DND-41 (cell line): ENCODE results near the gene CFAP20DC.

ENCODE experiments used
- EZH2 ChIP-seq: IDR thresholded peaks from 3 replicates; pipeline ENCODE4 v1.6.1; 2012; ENCODE audit warnings: borderline replicate concordance, low read depth, mild to moderate bottlenecking, moderate library complexity, low read length, inconsistent platforms; ENCODE audit not compliant: severe bottlenecking
- TF ChIP-seq, protein P1 (sequence below): IDR thresholded peaks from 2 replicates; pipeline ENCODE4 v1.5.1; 2012; ENCODE audit warnings: borderline replicate concordance, low read length, moderate library complexity, mild to moderate bottlenecking; ENCODE audit not compliant: poor library complexity, severe bottlenecking; ENCODE audit errors: extremely low read depth

DNA sequence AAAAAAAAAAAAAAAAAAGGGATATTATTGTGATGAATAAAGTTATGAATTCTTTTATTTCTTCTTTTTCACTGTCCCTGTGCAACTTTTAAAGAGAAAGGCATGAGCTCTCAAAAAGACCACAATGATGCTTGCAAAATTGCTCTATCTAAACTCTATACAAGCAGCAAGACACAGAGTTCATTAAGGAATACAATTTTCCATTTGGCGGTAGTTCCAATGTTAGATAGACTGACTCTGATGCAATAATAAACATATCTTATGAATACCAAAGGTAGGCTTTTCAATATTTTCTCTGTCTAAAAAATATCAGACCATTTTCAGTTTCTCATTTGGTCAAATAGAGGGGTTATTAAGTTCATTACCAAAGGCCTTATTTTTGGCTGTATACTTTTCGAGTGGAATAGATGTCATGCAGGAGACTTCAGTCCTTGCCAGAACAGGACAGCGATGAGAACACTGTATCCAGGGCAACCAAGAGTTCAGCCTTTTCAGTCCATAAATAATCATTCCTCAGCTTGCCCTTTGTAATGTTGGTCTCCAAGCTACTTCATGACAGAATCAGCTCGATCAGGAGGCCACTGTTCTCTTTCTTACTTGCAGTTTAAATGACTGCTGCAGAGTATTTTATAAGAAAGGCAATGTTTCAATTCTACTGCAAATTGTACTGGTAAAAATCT is 220.4 kb downstream of the CFAP20DC start:
- TF ChIP-seq, protein P1, sequence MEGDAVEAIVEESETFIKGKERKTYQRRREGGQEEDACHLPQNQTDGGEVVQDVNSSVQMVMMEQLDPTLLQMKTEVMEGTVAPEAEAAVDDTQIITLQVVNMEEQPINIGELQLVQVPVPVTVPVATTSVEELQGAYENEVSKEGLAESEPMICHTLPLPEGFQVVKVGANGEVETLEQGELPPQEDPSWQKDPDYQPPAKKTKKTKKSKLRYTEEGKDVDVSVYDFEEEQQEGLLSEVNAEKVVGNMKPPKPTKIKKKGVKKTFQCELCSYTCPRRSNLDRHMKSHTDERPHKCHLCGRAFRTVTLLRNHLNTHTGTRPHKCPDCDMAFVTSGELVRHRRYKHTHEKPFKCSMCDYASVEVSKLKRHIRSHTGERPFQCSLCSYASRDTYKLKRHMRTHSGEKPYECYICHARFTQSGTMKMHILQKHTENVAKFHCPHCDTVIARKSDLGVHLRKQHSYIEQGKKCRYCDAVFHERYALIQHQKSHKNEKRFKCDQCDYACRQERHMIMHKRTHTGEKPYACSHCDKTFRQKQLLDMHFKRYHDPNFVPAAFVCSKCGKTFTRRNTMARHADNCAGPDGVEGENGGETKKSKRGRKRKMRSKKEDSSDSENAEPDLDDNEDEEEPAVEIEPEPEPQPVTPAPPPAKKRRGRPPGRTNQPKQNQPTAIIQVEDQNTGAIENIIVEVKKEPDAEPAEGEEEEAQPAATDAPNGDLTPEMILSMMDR: no peak
- no peak for TF ChIP-seq EZH2
